Endothelial cell of umbilical vein (primary cell): Measurements from ENCODE around the gene MATN1. TPM values are rescaled to one million over a fixed set of nuclear protein-coding genes. Genes with fewer than 3 reads are reported as not detected.

Source experiments
- BruUV-seq: library from RNA; stranded (reverse); fragments of 400-500 nt; replicated peaks from 2 replicates; lab custom pipeline; 2021; lab: Mats Ljungman, UMichigan
- CTCF ChIA-PET: fragments of 300-600, 350-600 bp; sonication (Branson Sonifier 250); formaldehyde crosslinking; loops from one replicate; lab custom pipeline; 2021; ENCODE audit warnings: antibody characterized with exemption, inconsistent platforms; lab: Charles Lee
- POLR2A ChIA-PET: fragments of 300-600, 350-600 bp; sonication (Branson Sonifier 250); formaldehyde crosslinking; loops from one replicate; lab custom pipeline; 2021; ENCODE audit warnings: antibody characterized with exemption, inconsistent platforms; lab: Charles Lee
- DNase-seq: peaks from one replicate; pipeline ENCODE4 v3.0.0-alpha.2; 2011; ENCODE audit warnings: low read depth, low spot score
- FAIRE-seq: peaks from 2 replicates; lab custom pipeline; 2011; peaks lifted over from hg19 to GRCh38; lab: Jason Lieb, UNC
- H2AFZ ChIP-seq: 2 replicates; pipeline ENCODE4 v1.6.0; 2012; ENCODE audit warnings: low read depth, low read length, control low read depth, inconsistent platforms
- H3K27ac ChIP-seq: 2 replicates; pipeline ENCODE4 v1.5.1; 2011; ENCODE audit warnings: low read depth, mild to moderate bottlenecking, control low read depth, low read length, moderate library complexity; ENCODE audit not compliant: insufficient read depth
- H3K27me3 ChIP-seq, 2 experiments: 2 replicates each; pipeline versions ENCODE4 v1.6.0 to v1.6.1; 2011; ENCODE audit warnings: low read length in 2 of 2, mixed read lengths in 1 of 2; ENCODE audit not compliant: control insufficient read depth in 2 of 2, insufficient read depth in 2 of 2
- H3K36me3 ChIP-seq, 2 experiments: 2 replicates in 1 of 2; 3 replicates in 1 of 2; pipeline ENCODE4 v1.5.1; 2011; ENCODE audit warnings: low read length in 2 of 2, mild to moderate bottlenecking in 1 of 2, moderate library complexity in 1 of 2; ENCODE audit not compliant: control insufficient read depth in 2 of 2, insufficient read depth in 2 of 2; ENCODE audit errors: extremely low read depth in 1 of 2
- H3K4me1 ChIP-seq: 3 replicates; pipeline ENCODE4 v1.5.1; 2011; ENCODE audit warnings: mild to moderate bottlenecking, low read length; ENCODE audit not compliant: control insufficient read depth, insufficient read depth; ENCODE audit errors: extremely low read depth
- H3K4me2 ChIP-seq: 2 replicates; pipeline ENCODE4 v1.6.1; 2011; ENCODE audit warnings: low read length, control low read depth, mixed read lengths; ENCODE audit not compliant: insufficient read depth
- H3K4me3 ChIP-seq, 3 experiments: fragments of 200-600 bp in 1 of 3; sonication (generic), shearing (Covaris generic) in 1 of 3; replicated peaks in 1 of 3; 2 replicates each; pipeline ENCODE4 v1.5.1; 2011 to 2016; ENCODE audit warnings: control low read depth in 3 of 3, low read length in 3 of 3, mild to moderate bottlenecking in 2 of 3, inconsistent platforms in 1 of 3, low read depth in 1 of 3, moderate library complexity in 1 of 3; ENCODE audit not compliant: insufficient read depth in 1 of 3
- H3K79me2 ChIP-seq: 2 replicates; pipeline ENCODE4 v1.6.0; 2012; ENCODE audit warnings: low read length, inconsistent platforms; ENCODE audit not compliant: control insufficient read depth, insufficient read depth
- H3K9ac ChIP-seq: replicated peaks from 2 replicates; pipeline ENCODE3; 2011; ENCODE audit warnings: low read length, control low read depth; ENCODE audit not compliant: insufficient read depth; ENCODE audit errors: extremely low read depth
- H3K9me1 ChIP-seq: replicated peaks from 3 replicates; pipeline ENCODE4 v1.6.0; 2011; ENCODE audit warnings: mild to moderate bottlenecking, low read length; ENCODE audit not compliant: control insufficient read depth, insufficient read depth; ENCODE audit errors: extremely low read depth
- H3K9me3 ChIP-seq: replicated peaks from 2 replicates; pipeline ENCODE4 v1.5.1; 2012; ENCODE audit warnings: low read length, inconsistent platforms; ENCODE audit not compliant: control insufficient read depth, insufficient read depth
- H4K20me1 ChIP-seq: replicated peaks from 2 replicates; pipeline ENCODE3; 2011; ENCODE audit warnings: mild to moderate bottlenecking, low read length; ENCODE audit not compliant: control insufficient read depth, insufficient read depth; ENCODE audit errors: extremely low read depth
- EZH2 ChIP-seq: IDR thresholded peaks from 2 replicates; pipeline ENCODE4 v1.6.1; 2012; ENCODE audit warnings: borderline replicate concordance, low read depth, mild to moderate bottlenecking, moderate library complexity, low read length, inconsistent platforms; ENCODE audit not compliant: severe bottlenecking
- FOS ChIP-seq: IDR thresholded peaks from 2 replicates; pipeline ENCODE4 v1.6.1; 2011; ENCODE audit warnings: mild to moderate bottlenecking, low read length, moderate library complexity, borderline replicate concordance; ENCODE audit not compliant: insufficient read depth
- GATA2 ChIP-seq: IDR thresholded peaks from 2 replicates; pipeline ENCODE4 v1.7.0; 2011; ENCODE audit warnings: low read depth, mild to moderate bottlenecking, moderate library complexity, mixed read lengths, low read length; ENCODE audit not compliant: insufficient read length, insufficient read depth
- JUN ChIP-seq: IDR thresholded peaks from 2 replicates; pipeline ENCODE4 v1.6.1; 2011; ENCODE audit warnings: borderline replicate concordance, low read depth; ENCODE audit not compliant: insufficient read length, insufficient read depth
- MYC ChIP-seq: IDR thresholded peaks from one replicate; pipeline ENCODE4 v1.6.1; 2011; ENCODE audit warnings: mild to moderate bottlenecking, low read depth, low read length
- POLR2A ChIP-seq: IDR thresholded peaks from 2 replicates; pipeline ENCODE4 v1.6.1; 2012; ENCODE audit warnings: low read depth, mild to moderate bottlenecking, control low read depth, low read length
- POLR2AphosphoS5 ChIP-seq: IDR thresholded peaks from 2 replicates; pipeline ENCODE4 v1.6.1; 2012; ENCODE audit warnings: low read depth, mild to moderate bottlenecking, control low read depth, low read length, moderate library complexity; ENCODE audit not compliant: insufficient read depth
- dilution Hi-C: fragments of 300-500 bp; cut with MboI; formaldehyde crosslinking; loops from one replicate; pipeline ENCODE4 v1.15.0; 2019; ENCODE audit warnings: low sequenced_read_pairs; ENCODE audit not compliant: extremely low pct_ligation_motif_present
- intact Hi-C: fragments of 100-400 bp; cut with micrococcal nuclease; formaldehyde crosslinking; loops from one replicate; pipeline ENCODE4 v1.10.0; 2022
- polyA plus RNA-seq, 4 experiments: library from polyadenylated mRNA; depleted of rRNA in 3 of 4; stranded (reverse) in 3 of 4; unstranded in 1 of 4; fragments of >200 nt; gene quantifications; 2 replicates each; pipeline versions ENCODE4 v1.2.1 to v1.2.3, GENCODE V29; 2011 to 2012; ENCODE audit warnings: missing spikeins in 1 of 4
- total RNA-seq: library from RNA; stranded (reverse); gene quantifications from 2 replicates; pipeline ENCODE4 v1.2.3, GENCODE V29; 2021
- TF ChIP-seq, protein P1 (sequence below), 2 donors: IDR thresholded peaks; 1 replicate in 1 of 2; 2 replicates in 1 of 2; pipeline ENCODE4 v1.5.1; 2011; ENCODE audit warnings: low read length in 2 of 2, mild to moderate bottlenecking in 2 of 2, moderate library complexity in 2 of 2, control low read depth in 1 of 2, inconsistent platforms in 1 of 2, low read depth in 1 of 2; ENCODE audit not compliant: insufficient read depth in 1 of 2; ENCODE audit errors: extremely low read depth in 1 of 2
- TF ChIP-seq, protein P2 (sequence below): IDR thresholded peaks from 2 replicates; pipeline ENCODE4 v1.6.1; 2011; ENCODE audit not compliant: insufficient read depth, insufficient read length

Gene MATN1
- total and polyA plus RNA-seq, 2 donors (not counting 3 experiments of a cell fraction or from before 2014, with no cell fraction given): 0.29 to 0.36 TPM

DNA sequence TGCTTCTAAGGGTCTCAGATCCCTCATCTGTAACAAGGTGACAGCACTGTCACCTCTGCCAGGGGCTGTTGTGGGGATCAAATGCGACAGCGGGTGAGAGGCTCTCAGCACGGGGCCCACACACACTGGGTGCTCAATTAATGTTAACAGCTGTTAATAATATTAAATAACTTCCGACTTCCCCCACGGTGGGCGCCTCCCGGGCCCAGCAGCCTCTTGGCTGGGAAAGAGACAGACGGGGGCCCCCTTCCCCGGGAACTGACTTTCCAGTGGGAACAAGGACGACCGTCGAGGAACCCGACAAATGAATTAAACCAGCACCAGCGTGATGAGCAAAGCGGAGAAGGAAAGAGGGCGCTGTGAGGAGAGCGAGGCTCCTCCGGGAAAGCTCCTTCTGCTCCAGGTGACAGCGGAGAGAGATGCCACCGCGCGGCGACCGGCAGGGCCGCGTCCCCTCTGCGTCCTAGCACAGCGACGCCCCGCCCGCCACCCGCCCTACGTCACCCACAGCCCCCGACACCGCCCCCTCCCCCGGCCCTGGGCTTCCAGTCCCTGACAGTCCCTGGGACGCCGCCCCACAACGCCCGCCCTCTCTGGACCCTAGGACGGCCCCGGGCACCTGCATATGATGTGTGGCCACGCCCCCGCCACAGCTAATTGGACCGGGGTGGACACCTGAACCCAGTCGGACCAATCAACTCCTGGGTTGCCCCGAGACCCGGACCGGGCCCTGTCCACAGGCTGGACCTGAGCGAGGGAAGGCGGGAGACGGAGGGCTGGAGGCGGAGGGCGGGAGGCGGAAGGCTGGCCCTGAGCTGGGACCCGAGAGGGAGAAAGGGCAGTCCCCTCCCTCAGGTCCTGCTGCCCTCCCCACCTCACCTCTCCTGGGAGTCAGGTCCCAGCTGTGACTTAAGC lies 38.2 kb downstream of the MATN1 start:
- intact Hi-C loops: no loop called here
- H3K27me3 ChIP-seq: peaks cover 26 to 27% of the 10 kb centered on the region in 2 experiments
- BruUV-seq: no TSS peak

DNA sequence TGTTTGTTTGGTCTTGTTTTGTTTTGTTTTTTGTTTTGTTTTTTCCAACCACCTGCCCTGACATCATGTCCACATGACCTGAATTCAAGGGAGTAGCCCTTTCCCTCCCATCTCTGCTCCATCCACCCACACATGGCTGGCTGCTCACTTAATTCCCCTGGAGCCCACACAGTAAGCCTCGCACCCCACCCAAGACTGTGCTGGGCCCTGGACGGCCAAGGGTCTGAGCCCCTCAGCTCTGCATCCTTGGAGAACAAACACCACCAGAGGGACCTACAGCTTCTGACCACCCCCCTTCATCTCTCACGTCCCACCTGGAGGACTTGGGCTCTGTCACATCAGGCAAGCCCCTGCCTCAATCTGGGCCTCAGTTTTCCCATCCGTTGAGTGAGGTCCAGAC lies 39.1 kb downstream of the MATN1 start:
- TF ChIP-seq, protein P1, sequence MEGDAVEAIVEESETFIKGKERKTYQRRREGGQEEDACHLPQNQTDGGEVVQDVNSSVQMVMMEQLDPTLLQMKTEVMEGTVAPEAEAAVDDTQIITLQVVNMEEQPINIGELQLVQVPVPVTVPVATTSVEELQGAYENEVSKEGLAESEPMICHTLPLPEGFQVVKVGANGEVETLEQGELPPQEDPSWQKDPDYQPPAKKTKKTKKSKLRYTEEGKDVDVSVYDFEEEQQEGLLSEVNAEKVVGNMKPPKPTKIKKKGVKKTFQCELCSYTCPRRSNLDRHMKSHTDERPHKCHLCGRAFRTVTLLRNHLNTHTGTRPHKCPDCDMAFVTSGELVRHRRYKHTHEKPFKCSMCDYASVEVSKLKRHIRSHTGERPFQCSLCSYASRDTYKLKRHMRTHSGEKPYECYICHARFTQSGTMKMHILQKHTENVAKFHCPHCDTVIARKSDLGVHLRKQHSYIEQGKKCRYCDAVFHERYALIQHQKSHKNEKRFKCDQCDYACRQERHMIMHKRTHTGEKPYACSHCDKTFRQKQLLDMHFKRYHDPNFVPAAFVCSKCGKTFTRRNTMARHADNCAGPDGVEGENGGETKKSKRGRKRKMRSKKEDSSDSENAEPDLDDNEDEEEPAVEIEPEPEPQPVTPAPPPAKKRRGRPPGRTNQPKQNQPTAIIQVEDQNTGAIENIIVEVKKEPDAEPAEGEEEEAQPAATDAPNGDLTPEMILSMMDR (IDR thresholded peaks at IDR 0.05; ENCODE audit: extremely low read depth in 1 of 2, insufficient read depth in 1 of 2, low read depth in 1 of 2, low read length in 2 of 2): no peak
- TF ChIP-seq JUN (no peak), POLR2A (no peak), POLR2AphosphoS5 (no peak), FOS (no peak), MYC (no peak), GATA2 (no peak), EZH2 (no peak)
- TF ChIP-seq, protein P2, sequence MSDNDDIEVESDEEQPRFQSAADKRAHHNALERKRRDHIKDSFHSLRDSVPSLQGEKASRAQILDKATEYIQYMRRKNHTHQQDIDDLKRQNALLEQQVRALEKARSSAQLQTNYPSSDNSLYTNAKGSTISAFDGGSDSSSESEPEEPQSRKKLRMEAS: no peak
- dilution Hi-C loops: no loop called here
- BruUV-seq: no TSS peak
- Histone ChIP-seq H3K4me1 (no peaks in the 10 kb centered on the region), H4K20me1 (no peaks in the 10 kb centered on the region), H3K4me2 (no peak overlapping the region), H3K4me3 (no peak overlapping the region), H3K79me2 (no peaks in the 10 kb centered on the region), H3K36me3 (no peaks in the 10 kb centered on the region), H3K9ac (no peak overlapping the region), H3K9me1 (no peaks in the 10 kb centered on the region), H3K27me3 (peaks cover 26 to 27% of the 10 kb centered on the region in 2 experiments), H2AFZ (no peak overlapping the region), H3K9me3 (no peaks in the 10 kb centered on the region), H3K27ac (no peak overlapping the region)
- intact Hi-C loops: no loop called here
- FAIRE-seq (no peak), DNase-seq (no peak)
- ChIA-PET CTCF (no interaction called here), POLR2A (no interaction called here)

More for the DNA sequence above, 38.2 kb downstream of the MATN1 start:
- no peak overlapping the region for H3K27ac ChIP-seq
- CTCF ChIA-PET: interaction anchor here (0.6 to 2.4 kb wide), 2 partner anchors 9 to 1535 kb away, joined by 3 to 11 read pairs; no protein-coding TSS in a partner anchor
- H3K9me3 ChIP-seq: no peaks in the 10 kb centered on the region
- no peak overlapping the region for H3K4me3 ChIP-seq
- no peaks in the 10 kb centered on the region for H3K4me1 ChIP-seq
- FAIRE-seq: no peak
- no peaks in the 10 kb centered on the region for H3K79me2 ChIP-seq
- POLR2A ChIA-PET: no interaction called here
- H2AFZ ChIP-seq: no peak overlapping the region
- DNase-seq: no peak
- H3K9ac ChIP-seq: no peak overlapping the region
- dilution Hi-C loops: no loop called here
- H3K36me3 ChIP-seq: no peaks in the 10 kb centered on the region
- H3K4me2 ChIP-seq: no peak overlapping the region
- H4K20me1 ChIP-seq: no peaks in the 10 kb centered on the region
- no peak for TF ChIP-seq POLR2A
- no peak for TF ChIP-seq GATA2
- TF ChIP-seq JUN: no peak
- no peak for TF ChIP-seq FOS
- TF ChIP-seq MYC: no peak
- TF ChIP-seq EZH2: peak; percentile 54
- TF ChIP-seq POLR2AphosphoS5: no peak
- no peaks in the 10 kb centered on the region for H3K9me1 ChIP-seq
